ENCODE measurements around the gene KIRREL3. TPM values are rescaled to one million over a fixed set of nuclear protein-coding genes. Genes with fewer than 3 reads are reported as not detected.

The KIRREL3 gene
- total and polyA plus RNA-seq, 5 donors from 2014 or later = not detected

- H3K9me3 ChIP-seq (ENCODE audit: control insufficient read depth in 2 of 2, low read length in 2 of 2) = no peaks in the 10 kb centered on the region
- ATAC-seq (ENCODE audit: low read depth in 2 of 2) (no peak), DNase-seq (no peak)
- no peaks in the 10 kb centered on the region for H3K27me3 ChIP-seq (ENCODE audit: control insufficient read depth, insufficient read depth, low read length)
- Mint-ChIP-seq H3K36me3 (no peaks in the 10 kb centered on the region), H3K4me3 (no peak overlapping the region), H3K9me3 (peaks cover 0 to 3% (median 0%) of the 10 kb centered on the region in 7 donors), H3K4me1 (no peaks in the 10 kb centered on the region), H3K27me3 (peaks cover 5% of the 10 kb centered on the region), H3K27ac (no peak overlapping the region)
- no peak overlapping the region for H3K27ac ChIP-seq (ENCODE audit: insufficient read depth, low read length, poor library complexity, severe bottlenecking)
- no peaks in the 10 kb centered on the region for H3K36me3 ChIP-seq (ENCODE audit: control insufficient read depth, insufficient read depth, low read length)
- H3K4me3 ChIP-seq (ENCODE audit: low read depth, low read length) = no peak overlapping the region
- H3K4me1 ChIP-seq (ENCODE audit: control insufficient read depth, insufficient read depth, low read length, poor library complexity, severe bottlenecking) = no peaks in the 10 kb centered on the region
Measured at GRCh38 chr11:127035824-127036223, 35.3 kb upstream of the KIRREL3 start.

- Mint-ChIP-seq H3K36me3 (no peaks in the 10 kb centered on the region), H3K4me1 (no peaks in the 10 kb centered on the region), H3K4me3 (no peak overlapping the region), H3K27ac (no peak overlapping the region), H3K27me3 (peaks cover 5% of the 10 kb centered on the region), H3K9me3 (peaks cover 0 to 3% (median 0%) of the 10 kb centered on the region in 7 donors)
- Histone ChIP-seq H3K27me3 (ENCODE audit: control insufficient read depth, insufficient read depth, low read length) (no peaks in the 10 kb centered on the region), H3K9me3 (ENCODE audit: control insufficient read depth in 2 of 2, low read length in 2 of 2) (no peaks in the 10 kb centered on the region), H3K27ac (ENCODE audit: insufficient read depth, low read length, poor library complexity, severe bottlenecking) (no peak overlapping the region), H3K36me3 (ENCODE audit: control insufficient read depth, insufficient read depth, low read length) (no peaks in the 10 kb centered on the region), H3K4me1 (ENCODE audit: control insufficient read depth, insufficient read depth, low read length, poor library complexity, severe bottlenecking) (no peaks in the 10 kb centered on the region), H3K4me3 (ENCODE audit: low read depth, low read length) (no peak overlapping the region)
- DNase-seq (no peak), ATAC-seq (ENCODE audit: low read depth in 2 of 2) (no peak)
Measured at GRCh38 chr11:127034973-127035372, 34.4 kb upstream of the KIRREL3 start.

DNA sequence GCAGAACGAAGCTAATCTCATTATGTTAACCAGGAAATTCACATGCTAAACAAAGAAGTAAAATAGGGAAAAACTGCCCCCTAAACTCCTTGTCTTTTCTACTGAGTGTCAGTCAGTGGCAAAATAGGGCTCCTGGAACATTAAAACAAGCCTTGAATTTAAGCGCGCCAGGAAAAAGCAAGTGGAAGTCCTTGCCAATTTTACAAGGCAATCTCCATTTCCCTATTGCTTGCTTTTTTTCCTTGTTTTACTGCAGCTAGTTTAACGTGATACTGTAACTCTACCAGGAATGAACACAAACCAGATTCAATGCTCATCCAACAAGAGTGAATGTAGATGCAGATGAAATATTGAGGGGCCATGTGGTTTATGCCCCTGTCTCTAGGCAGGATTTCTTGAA, 28.1 kb upstream of the KIRREL3 start:
- Histone ChIP-seq H3K4me3 (ENCODE audit: low read depth, low read length) (no peak overlapping the region), H3K27me3 (ENCODE audit: control insufficient read depth, insufficient read depth, low read length) (no peaks in the 10 kb centered on the region), H3K4me1 (ENCODE audit: control insufficient read depth, insufficient read depth, low read length, poor library complexity, severe bottlenecking) (no peaks in the 10 kb centered on the region), H3K9me3 (ENCODE audit: control insufficient read depth in 2 of 2, low read length in 2 of 2) (no peaks in the 10 kb centered on the region), H3K36me3 (ENCODE audit: control insufficient read depth, insufficient read depth, low read length) (no peaks in the 10 kb centered on the region), H3K27ac (ENCODE audit: insufficient read depth, low read length, poor library complexity, severe bottlenecking) (no peak overlapping the region)
- no peak for DNase-seq
- no peaks in the 10 kb centered on the region for H3K9me3 Mint-ChIP-seq
- H3K27ac Mint-ChIP-seq = no peak overlapping the region
- H3K4me3 Mint-ChIP-seq = no peak overlapping the region
- no peaks in the 10 kb centered on the region for H3K36me3 Mint-ChIP-seq
- ATAC-seq (ENCODE audit: low read depth in 2 of 2) = no peak
- H3K4me1 Mint-ChIP-seq = no peaks in the 10 kb centered on the region
- H3K27me3 Mint-ChIP-seq = no peaks in the 10 kb centered on the region

DNA sequence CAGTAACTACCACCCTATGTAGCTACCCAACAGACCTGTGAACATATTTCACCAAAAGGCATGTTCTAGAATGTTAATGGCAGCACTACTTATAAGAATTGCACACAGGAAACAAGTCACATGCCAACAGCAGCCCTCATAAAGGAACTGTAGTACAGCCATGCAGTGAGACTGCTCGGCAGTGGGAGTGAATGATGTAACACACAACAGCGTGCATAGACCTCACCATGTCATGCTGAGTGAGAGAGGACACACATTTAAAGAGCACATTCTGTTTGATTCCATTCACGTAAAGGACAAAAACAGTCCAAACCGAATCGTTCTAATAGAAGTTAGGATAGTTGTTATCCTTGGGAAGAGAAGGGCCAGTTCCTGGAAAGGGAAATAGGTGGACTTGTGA, 27.2 kb upstream of the KIRREL3 start:
- Histone ChIP-seq H3K36me3 (ENCODE audit: control insufficient read depth, insufficient read depth, low read length) (no peaks in the 10 kb centered on the region), H3K4me3 (ENCODE audit: low read depth, low read length) (no peak overlapping the region), H3K27ac (ENCODE audit: insufficient read depth, low read length, poor library complexity, severe bottlenecking) (no peak overlapping the region), H3K27me3 (ENCODE audit: control insufficient read depth, insufficient read depth, low read length) (no peaks in the 10 kb centered on the region), H3K9me3 (ENCODE audit: control insufficient read depth in 2 of 2, low read length in 2 of 2) (no peaks in the 10 kb centered on the region), H3K4me1 (ENCODE audit: control insufficient read depth, insufficient read depth, low read length, poor library complexity, severe bottlenecking) (no peaks in the 10 kb centered on the region)
- Mint-ChIP-seq H3K27ac (no peak overlapping the region), H3K36me3 (no peaks in the 10 kb centered on the region), H3K4me1 (no peaks in the 10 kb centered on the region), H3K27me3 (no peaks in the 10 kb centered on the region), H3K4me3 (no peak overlapping the region), H3K9me3 (no peaks in the 10 kb centered on the region)
- ATAC-seq (ENCODE audit: low read depth in 2 of 2) = no peak
- DNase-seq = no peak

GRCh38 chr11:127027000-127027399, 26.4 kb upstream of the KIRREL3 start:
- DNase-seq (no peak), ATAC-seq (ENCODE audit: low read depth in 2 of 2) (no peak)
- Mint-ChIP-seq H3K36me3 (no peaks in the 10 kb centered on the region), H3K27me3 (no peaks in the 10 kb centered on the region), H3K9me3 (no peaks in the 10 kb centered on the region), H3K4me1 (no peaks in the 10 kb centered on the region), H3K4me3 (no peak overlapping the region), H3K27ac (no peak overlapping the region)
- no peaks in the 10 kb centered on the region for H3K9me3 ChIP-seq (ENCODE audit: control insufficient read depth in 2 of 2, low read length in 2 of 2)
- H3K27me3 ChIP-seq (ENCODE audit: control insufficient read depth, insufficient read depth, low read length) = no peaks in the 10 kb centered on the region
- no peaks in the 10 kb centered on the region for H3K4me1 ChIP-seq (ENCODE audit: control insufficient read depth, insufficient read depth, low read length, poor library complexity, severe bottlenecking)
- no peaks in the 10 kb centered on the region for H3K36me3 ChIP-seq (ENCODE audit: control insufficient read depth, insufficient read depth, low read length)
- H3K27ac ChIP-seq (ENCODE audit: insufficient read depth, low read length, poor library complexity, severe bottlenecking) = no peak overlapping the region
- no peak overlapping the region for H3K4me3 ChIP-seq (ENCODE audit: low read depth, low read length)

DNA sequence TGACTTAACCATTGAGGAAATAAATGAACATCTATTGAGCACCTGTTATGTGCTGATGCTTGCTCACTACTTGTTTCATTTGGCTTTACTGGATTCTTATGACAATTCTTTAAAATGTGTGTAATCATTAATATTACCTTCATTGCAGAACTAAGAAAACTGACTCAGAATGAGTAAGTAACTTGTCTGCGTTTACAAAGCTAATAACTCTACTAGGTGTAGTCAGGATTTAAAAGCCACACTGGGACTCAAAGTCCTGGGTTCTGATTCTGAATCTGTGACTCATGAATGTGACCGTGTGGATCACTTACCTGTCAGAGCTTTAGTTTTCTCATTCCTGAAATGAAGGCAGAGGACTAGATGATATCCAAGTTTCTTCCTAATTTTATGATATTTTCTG, 23.4 kb upstream of the KIRREL3 start:
- no peaks in the 10 kb centered on the region for H3K27me3 ChIP-seq (ENCODE audit: control insufficient read depth, insufficient read depth, low read length)
- H3K4me3 ChIP-seq (ENCODE audit: low read depth, low read length) = no peak overlapping the region
- Mint-ChIP-seq H3K36me3 (no peaks in the 10 kb centered on the region), H3K9me3 (peaks cover 0 to 3% (median 0%) of the 10 kb centered on the region in 7 donors), H3K27me3 (no peaks in the 10 kb centered on the region), H3K4me3 (no peak overlapping the region), H3K27ac (no peak overlapping the region), H3K4me1 (no peaks in the 10 kb centered on the region)
- H3K27ac ChIP-seq (ENCODE audit: insufficient read depth, low read length, poor library complexity, severe bottlenecking) = no peak overlapping the region
- no peak for DNase-seq
- no peaks in the 10 kb centered on the region for H3K36me3 ChIP-seq (ENCODE audit: control insufficient read depth, insufficient read depth, low read length)
- no peaks in the 10 kb centered on the region for H3K4me1 ChIP-seq (ENCODE audit: control insufficient read depth, insufficient read depth, low read length, poor library complexity, severe bottlenecking)
- no peaks in the 10 kb centered on the region for H3K9me3 ChIP-seq (ENCODE audit: control insufficient read depth in 2 of 2, low read length in 2 of 2)
- no peak for ATAC-seq (ENCODE audit: low read depth in 2 of 2)

DNA sequence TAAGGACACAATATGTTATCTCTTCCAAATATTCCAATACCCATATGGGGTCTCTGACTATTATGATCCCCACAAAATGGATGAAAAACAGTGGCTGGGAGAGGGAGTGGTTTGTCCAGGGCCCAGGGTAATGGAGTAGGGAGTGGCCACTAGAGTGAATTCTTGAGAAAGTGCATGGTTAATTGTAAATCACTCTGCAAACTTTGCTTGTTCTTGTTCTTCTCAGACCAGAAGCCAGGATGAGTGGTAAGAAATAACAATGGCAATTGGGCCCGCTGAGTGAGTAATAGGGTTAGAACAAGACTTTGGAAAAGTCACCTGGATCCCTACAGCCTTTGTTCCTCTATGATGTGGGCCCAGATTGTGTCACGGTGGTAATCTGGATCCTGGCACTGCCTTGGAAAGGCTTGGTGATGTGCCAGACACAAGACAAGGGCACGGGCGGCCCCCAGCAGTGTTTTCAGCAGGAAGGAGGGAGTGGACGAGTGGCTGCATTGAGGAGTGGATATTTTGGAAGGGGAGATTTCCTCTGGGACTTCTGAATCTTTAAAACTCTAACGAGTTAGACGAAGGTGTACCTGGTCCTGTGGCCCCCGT, 18.2 kb upstream of the KIRREL3 start:
- Mint-ChIP-seq H3K27ac (peak overlapping the region in 1 of 3 donors; percentile 33), H3K27me3 (no peaks in the 10 kb centered on the region), H3K9me3 (peaks cover 0 to 3% (median 1%) of the 10 kb centered on the region in 7 donors), H3K4me1 (no peaks in the 10 kb centered on the region), H3K4me3 (no peak overlapping the region), H3K36me3 (no peaks in the 10 kb centered on the region)
- H3K36me3 ChIP-seq (ENCODE audit: control insufficient read depth, insufficient read depth, low read length) = no peaks in the 10 kb centered on the region
- H3K4me3 ChIP-seq (ENCODE audit: low read depth, low read length) = no peak overlapping the region
- H3K27ac ChIP-seq (ENCODE audit: insufficient read depth, low read length, poor library complexity, severe bottlenecking) = no peak overlapping the region
- H3K27me3 ChIP-seq (ENCODE audit: control insufficient read depth, insufficient read depth, low read length) = no peaks in the 10 kb centered on the region
- H3K4me1 ChIP-seq (ENCODE audit: control insufficient read depth, insufficient read depth, low read length, poor library complexity, severe bottlenecking) = no peaks in the 10 kb centered on the region
- H3K9me3 ChIP-seq (ENCODE audit: control insufficient read depth in 2 of 2, low read length in 2 of 2) = no peaks in the 10 kb centered on the region
- ATAC-seq (ENCODE audit: low read depth in 2 of 2) (no peak), DNase-seq (no peak)

- Mint-ChIP-seq H3K27ac (no peak overlapping the region), H3K36me3 (no peaks in the 10 kb centered on the region), H3K27me3 (no peaks in the 10 kb centered on the region), H3K9me3 (peaks cover 0 to 3% (median 1%) of the 10 kb centered on the region in 7 donors), H3K4me3 (no peak overlapping the region), H3K4me1 (no peaks in the 10 kb centered on the region)
- H3K27ac ChIP-seq (ENCODE audit: insufficient read depth, low read length, poor library complexity, severe bottlenecking) = no peak overlapping the region
- DNase-seq (no peak), ATAC-seq (ENCODE audit: low read depth in 2 of 2) (no peak)
- H3K9me3 ChIP-seq (ENCODE audit: control insufficient read depth in 2 of 2, low read length in 2 of 2) = no peaks in the 10 kb centered on the region
- H3K27me3 ChIP-seq (ENCODE audit: control insufficient read depth, insufficient read depth, low read length) = no peaks in the 10 kb centered on the region
- H3K4me1 ChIP-seq (ENCODE audit: control insufficient read depth, insufficient read depth, low read length, poor library complexity, severe bottlenecking) = no peaks in the 10 kb centered on the region
- H3K36me3 ChIP-seq (ENCODE audit: control insufficient read depth, insufficient read depth, low read length) = no peaks in the 10 kb centered on the region
- no peak overlapping the region for H3K4me3 ChIP-seq (ENCODE audit: low read depth, low read length)
Measured at GRCh38 chr11:127017482-127017881, 16.9 kb upstream of the KIRREL3 start.
